GM18517 (cell line): ENCODE measurements around the gene PDZRN4.
"Not testable (repeated sequence)": the region's sequence is repeated elsewhere in the genome, so short reads cannot be mapped to it uniquely, and the experiment has no call there.

Source experiments
- ATAC-seq: cut with Tn5 transposase; IDR thresholded peaks from one replicate; pipeline ENCODE4 v1.9.1; 2021; ENCODE audit warnings: mild to moderate bottlenecking, moderate library complexity; ENCODE audit not compliant: unreplicated experiment

PDZRN4 gene

GRCh38 chr12:41277946-41278267, 89.8 kb downstream of the PDZRN4 start:
- no peak for ATAC-seq

DNA sequence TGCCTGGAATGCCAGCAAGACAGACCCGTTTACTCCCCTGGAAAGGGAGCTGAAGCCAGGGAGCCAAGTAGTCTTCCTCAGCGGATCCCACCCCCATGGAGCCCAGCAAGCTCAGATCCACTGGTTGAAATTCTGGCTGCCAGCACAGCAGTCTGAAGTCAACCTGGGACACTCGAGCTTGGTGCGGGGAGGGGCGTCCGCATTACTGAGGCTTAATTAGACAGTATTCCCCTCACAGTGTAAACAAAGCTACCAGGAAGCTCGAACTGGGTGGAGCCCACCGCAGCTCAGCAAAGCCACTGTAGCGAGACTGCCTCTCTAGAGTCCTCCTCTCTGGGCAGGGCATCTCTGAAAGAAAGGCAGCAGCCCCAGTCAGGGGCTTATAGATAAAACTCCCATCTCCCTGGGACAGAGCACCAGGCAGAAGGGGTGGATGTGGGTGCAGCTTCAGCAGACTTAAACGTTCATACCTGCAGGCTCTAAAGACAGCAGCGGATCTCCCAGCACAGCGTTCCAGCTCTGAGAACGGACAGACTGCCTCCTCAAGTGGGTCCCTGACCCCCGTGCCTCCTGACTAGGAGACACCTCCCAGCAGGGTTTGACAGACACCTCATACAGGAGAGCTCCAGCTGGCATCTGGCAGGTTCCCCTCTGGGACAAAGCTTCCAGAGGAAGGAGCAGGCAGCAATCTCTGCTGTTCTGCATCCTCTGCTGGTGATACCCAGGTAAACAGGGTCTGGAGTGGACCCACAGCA, 92.4 kb downstream of the PDZRN4 start:
- ATAC-seq: not testable (repeated sequence)

GRCh38 chr12:41285470-41285869, 97.3 kb downstream of the PDZRN4 start:
- not testable (repeated sequence) for ATAC-seq

DNA sequence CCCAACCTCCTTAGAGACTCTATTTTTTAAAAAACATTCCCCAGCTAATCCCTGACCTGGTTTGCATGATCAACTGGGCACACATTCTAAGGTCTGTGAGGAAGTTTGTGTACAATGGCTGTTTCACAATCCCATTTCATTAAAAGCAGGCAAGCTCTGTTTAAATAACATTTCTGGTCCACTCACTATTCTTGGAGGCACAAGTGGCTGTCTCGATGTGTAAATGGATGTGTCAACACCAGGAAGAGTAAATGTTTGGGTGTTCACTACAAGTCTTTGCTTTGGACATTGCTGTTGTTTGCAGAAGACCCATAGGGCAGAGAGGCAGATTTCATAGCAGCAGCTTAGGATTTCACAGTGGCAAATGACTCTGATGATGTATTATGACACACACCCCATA, 98.3 kb downstream of the PDZRN4 start:
- no peak for ATAC-seq

DNA sequence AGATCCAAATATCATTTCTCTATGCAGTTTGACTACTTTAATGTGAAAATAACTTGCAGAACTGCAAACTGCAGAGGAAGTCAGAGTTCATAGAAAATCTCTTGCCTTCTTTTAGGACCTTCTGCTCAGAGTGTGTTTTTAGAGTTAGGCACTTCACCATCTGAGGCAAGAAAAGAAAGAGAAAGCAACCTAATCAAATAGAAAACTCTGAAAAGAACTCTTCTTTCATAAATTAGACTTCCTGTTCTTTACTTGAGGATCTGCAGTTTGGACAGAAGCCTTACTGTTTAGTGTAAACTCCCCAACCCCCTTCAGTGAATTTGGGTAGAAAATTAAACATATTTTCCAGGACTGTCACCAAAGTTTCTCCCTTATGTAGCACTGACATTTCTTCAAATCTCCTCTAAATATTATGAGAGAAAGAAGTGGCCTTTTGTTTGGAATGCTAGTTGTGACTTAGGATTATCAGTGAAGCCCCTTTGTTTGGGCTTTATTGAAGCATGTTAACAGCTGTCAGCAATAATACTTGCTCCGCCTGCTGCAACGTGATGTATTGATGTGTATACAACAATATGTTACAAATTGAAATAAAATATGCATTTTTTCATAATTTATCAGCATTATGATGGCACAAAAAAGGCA, 99.5 kb downstream of the PDZRN4 start:
- peak; percentile 60 for ATAC-seq

DNA sequence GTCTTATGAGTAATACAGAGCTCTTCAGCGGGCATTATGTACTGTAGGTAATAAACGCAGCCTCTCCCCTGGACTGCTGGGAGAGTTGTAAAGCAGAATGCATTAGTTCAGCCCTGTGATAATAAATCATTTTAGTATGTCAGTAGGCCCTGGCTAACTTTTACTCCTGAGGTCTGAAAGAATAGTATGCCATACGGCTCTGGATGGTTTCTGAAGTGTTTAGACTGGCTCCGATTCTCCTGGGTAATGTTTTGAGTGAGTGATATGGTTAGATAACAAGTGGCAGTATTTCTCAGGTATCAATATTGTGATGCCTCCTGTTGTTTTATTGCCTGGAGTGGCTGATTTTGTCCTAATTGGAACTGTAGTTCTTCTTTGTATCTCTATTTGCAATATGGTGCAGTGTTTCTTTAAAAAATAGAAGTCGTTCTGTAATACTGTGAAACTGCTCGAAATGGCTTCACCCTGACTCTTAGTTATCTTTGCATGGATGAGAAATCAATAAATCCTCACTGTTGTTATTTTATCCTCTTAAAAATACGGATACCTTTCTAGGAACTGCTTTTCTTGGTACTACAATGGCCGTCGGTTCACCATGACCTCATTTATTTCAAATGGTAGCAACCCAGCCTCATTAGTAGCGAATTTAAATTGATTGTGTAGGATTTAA, 100.2 kb downstream of the PDZRN4 start:
- ATAC-seq: no peak

DNA sequence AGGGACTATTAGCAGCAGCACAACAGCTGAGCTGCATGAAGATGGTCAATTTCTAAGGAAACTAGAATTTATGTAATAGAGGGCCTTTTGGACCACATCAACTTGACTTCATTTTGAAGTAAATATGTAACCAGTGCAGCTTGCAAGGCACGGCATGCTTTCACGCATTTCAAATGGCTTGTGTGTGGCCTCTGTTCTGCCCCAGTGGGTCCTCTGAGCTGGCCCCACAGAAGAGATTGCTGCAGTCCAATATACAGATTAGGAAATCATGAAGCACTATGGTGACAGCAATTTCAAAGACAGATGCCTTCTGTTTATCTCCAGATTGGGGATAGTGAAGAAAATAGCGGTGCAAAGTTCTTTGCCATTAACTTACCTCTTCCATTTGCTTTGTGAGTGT, 101.4 kb downstream of the PDZRN4 start:
- no peak for ATAC-seq

GRCh38 chr12:41293011-41293410, 104.9 kb downstream of the PDZRN4 start:
- ATAC-seq: no peak

GRCh38 chr12:41293461-41293860, 105.3 kb downstream of the PDZRN4 start:
- no peak for ATAC-seq

GRCh38 chr12:41302979-41303403, 114.9 kb downstream of the PDZRN4 start:
- ATAC-seq: no peak

- ATAC-seq: no peak
Measured at GRCh38 chr12:41304526-41304925, 116.4 kb downstream of the PDZRN4 start.

DNA sequence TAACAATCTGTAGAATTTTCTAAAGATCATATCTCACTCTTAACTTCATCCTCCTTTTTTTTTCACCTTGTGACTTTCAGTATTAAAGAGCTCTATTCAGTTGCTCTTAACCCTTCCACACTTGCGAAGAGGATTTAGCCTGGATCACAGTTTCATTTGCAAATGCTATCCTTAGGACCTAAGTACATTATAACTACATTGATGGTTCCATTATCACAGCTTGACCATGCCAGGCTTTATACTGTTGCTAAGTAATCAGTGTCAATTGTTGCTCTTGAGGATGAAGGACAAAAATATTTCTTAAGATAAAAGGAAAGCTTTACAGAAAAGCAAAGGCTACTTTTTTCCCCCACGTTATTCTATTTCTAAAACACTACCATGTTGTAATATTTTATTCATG, 122.2 kb downstream of the PDZRN4 start:
- no peak for ATAC-seq

DNA sequence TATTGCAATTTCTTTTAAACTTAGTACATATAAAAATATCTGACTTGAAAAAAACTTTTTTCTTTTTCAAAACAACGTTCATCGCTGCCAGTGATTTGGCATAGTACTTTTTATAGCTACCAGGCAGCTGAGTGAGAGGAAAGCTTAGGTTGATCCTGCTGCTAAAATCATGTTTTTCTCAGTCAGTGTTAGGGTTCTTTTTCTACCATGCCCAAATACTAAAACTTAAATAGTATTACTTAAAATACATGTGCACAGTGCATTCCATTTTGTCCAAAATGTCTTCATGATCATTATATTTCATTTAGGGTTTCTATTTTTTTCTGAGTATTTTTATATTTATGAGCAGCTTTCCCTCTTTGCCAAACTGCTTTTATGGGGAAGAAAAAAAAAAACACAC, 123.8 kb downstream of the PDZRN4 start:
- no peak for ATAC-seq

DNA sequence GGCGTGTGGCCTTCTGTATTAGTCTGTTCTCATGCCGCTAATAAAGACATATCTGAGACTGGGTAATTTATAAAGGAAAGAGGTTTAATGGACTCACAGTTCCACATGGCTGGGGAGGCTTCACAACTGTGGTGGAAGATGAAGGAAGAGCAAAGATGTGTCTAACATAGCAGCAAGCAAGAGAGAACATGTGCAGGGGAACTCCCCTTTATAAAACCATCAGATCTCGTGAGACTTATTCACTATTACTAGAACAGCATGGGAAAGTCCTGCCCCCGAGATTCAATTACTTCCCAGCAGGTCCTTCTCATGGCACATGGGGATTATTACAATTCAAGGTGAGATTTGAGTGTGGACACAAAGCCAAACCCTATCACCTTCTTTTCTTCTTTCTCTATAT, 124.3 kb downstream of the PDZRN4 start:
- not testable (repeated sequence) for ATAC-seq

GRCh38 chr12:41325336-41325735, 137.2 kb downstream of the PDZRN4 start:
- ATAC-seq: no peak

DNA sequence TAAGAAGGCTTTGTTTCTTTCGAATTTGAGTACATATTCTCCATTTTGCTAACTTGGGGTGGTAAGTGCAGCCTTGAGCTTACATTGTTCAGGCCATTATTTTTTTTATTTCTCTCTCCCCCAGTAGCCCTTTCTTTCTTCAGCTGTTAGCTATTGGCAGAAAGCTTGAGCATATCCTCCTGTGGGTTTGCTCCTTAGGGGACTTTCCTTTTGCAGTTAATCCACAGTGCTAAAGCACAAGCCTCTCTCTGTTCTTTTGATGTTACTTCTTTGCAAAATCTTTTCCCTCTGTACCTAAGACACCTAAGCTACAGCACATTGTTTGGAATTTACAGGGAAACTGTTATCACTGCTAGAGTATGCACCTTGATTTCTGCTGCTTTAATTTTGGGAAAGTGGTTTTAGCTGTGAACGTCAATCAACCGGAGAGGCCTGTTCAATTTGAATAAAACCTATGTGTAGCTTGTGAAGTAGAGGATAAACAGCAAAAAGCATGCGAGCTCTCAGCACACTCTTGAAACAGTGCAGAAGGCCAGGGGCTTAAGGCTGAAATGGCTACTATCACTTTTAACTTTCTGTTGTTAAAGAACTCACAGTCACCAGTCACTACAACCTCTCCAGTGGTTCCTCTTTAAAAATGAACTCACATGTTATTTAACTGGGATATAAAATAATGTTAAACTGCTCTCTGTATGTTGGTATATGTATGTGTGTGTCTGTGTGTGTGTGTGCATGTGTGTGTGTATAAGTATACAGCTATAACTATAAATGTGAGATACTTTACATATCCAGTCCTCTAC, 139.2 kb downstream of the PDZRN4 start:
- no peak for ATAC-seq

- ATAC-seq: no peak
Measured at GRCh38 chr12:41333974-41334373, 145.9 kb downstream of the PDZRN4 start.

DNA sequence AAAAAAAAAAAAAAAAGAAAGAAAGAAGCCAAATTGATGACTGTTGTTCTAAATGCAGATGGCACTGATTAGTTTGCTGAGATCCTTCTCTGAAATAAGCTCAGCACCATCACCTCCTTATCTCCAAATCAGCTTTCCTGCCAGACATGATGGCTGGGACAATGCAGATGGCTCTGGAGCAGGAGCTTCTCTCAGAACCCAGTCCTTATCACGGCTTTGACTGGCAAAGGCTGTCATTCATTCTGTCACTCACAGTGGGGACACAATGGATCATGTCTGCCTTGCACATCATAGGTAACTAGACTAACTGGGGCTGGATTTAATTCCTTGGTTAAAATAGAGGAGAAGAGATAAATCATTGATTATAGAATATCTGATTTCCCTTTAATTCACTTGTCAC, 146.3 kb downstream of the PDZRN4 start:
- ATAC-seq: no peak

DNA sequence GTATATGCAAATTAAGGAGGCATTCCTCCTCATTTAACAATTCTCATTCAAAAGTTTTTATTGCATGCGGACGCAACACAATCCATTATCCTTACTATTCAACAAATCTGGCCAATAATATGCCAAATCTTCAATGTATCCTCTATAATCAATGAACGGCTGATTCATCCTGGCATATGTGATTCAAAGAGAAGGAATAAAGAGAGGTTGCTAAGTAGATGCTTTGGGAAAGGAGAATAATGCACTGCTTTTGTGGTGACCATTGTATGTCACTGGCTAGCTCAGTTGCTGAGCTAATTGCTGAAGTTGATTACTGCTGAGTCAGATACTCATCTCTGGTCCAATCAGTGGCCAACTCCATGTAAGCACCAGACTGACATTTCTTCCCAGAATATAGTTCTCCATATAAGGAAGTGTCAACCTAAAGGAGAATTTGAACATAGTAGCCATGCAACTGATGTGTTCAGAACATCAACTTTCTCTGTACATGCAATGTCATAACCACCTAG, 148.0 kb downstream of the PDZRN4 start:
- no peak for ATAC-seq

DNA sequence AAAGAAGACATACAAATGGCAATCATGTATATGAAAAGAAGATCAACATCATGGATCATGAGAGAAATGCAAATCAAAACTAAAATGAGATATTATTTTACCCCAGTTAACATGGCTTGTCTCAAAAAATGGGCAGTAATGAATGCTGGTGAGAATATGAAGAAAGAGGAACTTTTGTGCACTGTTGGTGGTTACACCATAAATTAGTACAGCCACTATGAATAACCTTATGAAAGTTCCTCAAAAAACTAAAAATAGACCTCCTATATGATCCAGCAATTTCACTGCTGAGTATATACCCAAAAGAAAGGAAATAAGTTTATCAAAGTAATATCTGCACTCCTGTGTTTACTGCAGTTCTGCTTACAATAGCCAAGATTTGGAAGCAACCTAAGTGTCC, 151.7 kb downstream of the PDZRN4 start:
- ATAC-seq: no peak

DNA sequence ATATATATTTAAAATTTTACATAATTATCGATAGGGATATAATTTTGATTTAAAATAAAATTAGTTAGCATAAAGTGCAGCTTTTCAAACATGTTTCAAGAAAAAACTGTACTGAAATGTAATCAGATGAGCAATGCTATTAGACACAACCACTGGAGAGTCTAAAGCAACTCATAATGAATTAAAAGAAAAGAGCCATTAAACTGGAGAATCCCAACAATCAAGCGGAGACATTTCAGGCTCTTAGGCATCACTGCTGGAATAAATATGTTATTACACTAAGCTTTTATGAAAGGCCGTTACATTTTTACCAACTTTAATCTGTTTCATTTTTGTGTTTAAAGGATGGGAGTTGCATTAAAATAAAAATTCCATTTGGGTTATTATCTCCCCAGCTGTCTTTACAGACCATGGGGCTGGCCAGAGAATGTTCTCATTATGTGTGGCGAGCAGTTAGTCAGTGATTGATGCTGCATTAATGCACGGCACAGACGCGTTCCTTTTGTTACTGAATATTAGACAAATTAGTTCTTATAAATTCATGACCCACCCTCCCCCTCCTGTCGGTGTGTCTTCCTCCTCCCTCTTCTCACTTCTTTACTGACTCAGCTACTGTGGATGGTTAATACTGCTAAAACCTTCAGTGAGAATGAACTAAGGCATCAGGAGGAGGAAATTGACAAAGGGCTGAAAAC, 156.8 kb downstream of the PDZRN4 start:
- ATAC-seq: no peak
